KMS-11 (cell line): Measurements from ENCODE around the gene ZNF697.
"Not testable (repeated sequence)": the region's sequence is repeated elsewhere in the genome, so short reads cannot be mapped to it uniquely, and the experiment has no call there.

Source experiments
- H2AFZ ChIP-seq: fragments of 200-600 bp; sonication (generic); 2 replicates; pipeline ENCODE4 v1.6.1; 2016; ENCODE audit warnings: antibody characterized with exemption, mixed run types, low read depth
- H3K27ac ChIP-seq: fragments of 200-600 bp; sonication (generic); 2 replicates; pipeline ENCODE4 v1.6.1; 2016; ENCODE audit warnings: mild to moderate bottlenecking, mixed run types
- H3K27me3 ChIP-seq: fragments of 200-600 bp; sonication (generic); 2 replicates; pipeline ENCODE4 v1.6.1; 2017; ENCODE audit warnings: mild to moderate bottlenecking, low read depth, mixed run types, moderate library complexity; ENCODE audit not compliant: insufficient read depth
- H3K36me3 ChIP-seq: fragments of 200-600 bp; sonication (generic); 2 replicates; pipeline ENCODE4 v1.6.1; 2017; ENCODE audit warnings: mild to moderate bottlenecking, mixed run types; ENCODE audit not compliant: insufficient read depth
- H3K4me1 ChIP-seq: fragments of 200-600 bp; sonication (generic); 2 replicates; pipeline ENCODE4 v1.6.1; 2016; ENCODE audit warnings: mild to moderate bottlenecking, low read depth, mixed run types; ENCODE audit not compliant: poor library complexity, severe bottlenecking
- H3K4me2 ChIP-seq: fragments of 200-600 bp; sonication (generic); 2 replicates; pipeline ENCODE4 v1.7.0; 2016; ENCODE audit warnings: mild to moderate bottlenecking, mixed run types
- H3K4me3 ChIP-seq: fragments of 200-600 bp; sonication (generic); IDR thresholded peaks from 2 replicates; pipeline ENCODE4 v1.6.1; 2017; ENCODE audit warnings: low read depth, low read length, mixed read lengths; ENCODE audit not compliant: insufficient read depth
- H3K79me2 ChIP-seq: fragments of 200-600 bp; sonication (generic); 2 replicates; pipeline ENCODE4 v1.6.1; 2016; ENCODE audit warnings: low read depth, mixed run types; ENCODE audit not compliant: insufficient read depth
- H3K9ac ChIP-seq: fragments of 200-600 bp; sonication (generic); 2 replicates; pipeline ENCODE4 v1.6.1; 2016; ENCODE audit warnings: mild to moderate bottlenecking, mixed run types
- H4K20me1 ChIP-seq: fragments of 200-600 bp; sonication (generic); 2 replicates; pipeline ENCODE4 v1.6.1; 2016; ENCODE audit warnings: mild to moderate bottlenecking, mixed run types; ENCODE audit not compliant: insufficient read depth
- TF ChIP-seq, protein P1 (sequence below): fragments of 200-600 bp; sonication (generic); conservative IDR thresholded peaks from 2 replicates; pipeline ENCODE4 v1.6.1; 2017; ENCODE audit warnings: low read depth, mild to moderate bottlenecking, antibody characterized with exemption, low read length, moderate library complexity, mixed read lengths

ZNF697 gene

GRCh38 chr1:119621705-119622104, 26.4 kb downstream of the ZNF697 start:
- Histone ChIP-seq H3K4me2 (no peak overlapping the region), H3K4me1 (no peaks in the 10 kb centered on the region), H4K20me1 (no peaks in the 10 kb centered on the region), H3K79me2 (no peaks in the 10 kb centered on the region), H2AFZ (no peak overlapping the region), H3K27me3 (no peaks in the 10 kb centered on the region), H3K4me3 (no peak overlapping the region), H3K27ac (no peak overlapping the region), H3K9ac (no peak overlapping the region), H3K36me3 (no peaks in the 10 kb centered on the region)
- TF ChIP-seq, protein P1, sequence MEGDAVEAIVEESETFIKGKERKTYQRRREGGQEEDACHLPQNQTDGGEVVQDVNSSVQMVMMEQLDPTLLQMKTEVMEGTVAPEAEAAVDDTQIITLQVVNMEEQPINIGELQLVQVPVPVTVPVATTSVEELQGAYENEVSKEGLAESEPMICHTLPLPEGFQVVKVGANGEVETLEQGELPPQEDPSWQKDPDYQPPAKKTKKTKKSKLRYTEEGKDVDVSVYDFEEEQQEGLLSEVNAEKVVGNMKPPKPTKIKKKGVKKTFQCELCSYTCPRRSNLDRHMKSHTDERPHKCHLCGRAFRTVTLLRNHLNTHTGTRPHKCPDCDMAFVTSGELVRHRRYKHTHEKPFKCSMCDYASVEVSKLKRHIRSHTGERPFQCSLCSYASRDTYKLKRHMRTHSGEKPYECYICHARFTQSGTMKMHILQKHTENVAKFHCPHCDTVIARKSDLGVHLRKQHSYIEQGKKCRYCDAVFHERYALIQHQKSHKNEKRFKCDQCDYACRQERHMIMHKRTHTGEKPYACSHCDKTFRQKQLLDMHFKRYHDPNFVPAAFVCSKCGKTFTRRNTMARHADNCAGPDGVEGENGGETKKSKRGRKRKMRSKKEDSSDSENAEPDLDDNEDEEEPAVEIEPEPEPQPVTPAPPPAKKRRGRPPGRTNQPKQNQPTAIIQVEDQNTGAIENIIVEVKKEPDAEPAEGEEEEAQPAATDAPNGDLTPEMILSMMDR = no peak

GRCh38 chr1:119617751-119618691, 30.0 kb downstream of the ZNF697 start:
- no peak overlapping the region for H3K4me3 ChIP-seq
- H3K9ac ChIP-seq = no peak overlapping the region
- H3K4me2 ChIP-seq = no peak overlapping the region
- H3K27ac ChIP-seq = no peak overlapping the region
- H4K20me1 ChIP-seq = no peaks in the 10 kb centered on the region
- no peak overlapping the region for H2AFZ ChIP-seq
- H3K4me1 ChIP-seq = no peaks in the 10 kb centered on the region
- H3K79me2 ChIP-seq = no peaks in the 10 kb centered on the region
- H3K27me3 ChIP-seq = no peaks in the 10 kb centered on the region
- H3K36me3 ChIP-seq = no peaks in the 10 kb centered on the region
- TF ChIP-seq, protein P1 = no peak

DNA sequence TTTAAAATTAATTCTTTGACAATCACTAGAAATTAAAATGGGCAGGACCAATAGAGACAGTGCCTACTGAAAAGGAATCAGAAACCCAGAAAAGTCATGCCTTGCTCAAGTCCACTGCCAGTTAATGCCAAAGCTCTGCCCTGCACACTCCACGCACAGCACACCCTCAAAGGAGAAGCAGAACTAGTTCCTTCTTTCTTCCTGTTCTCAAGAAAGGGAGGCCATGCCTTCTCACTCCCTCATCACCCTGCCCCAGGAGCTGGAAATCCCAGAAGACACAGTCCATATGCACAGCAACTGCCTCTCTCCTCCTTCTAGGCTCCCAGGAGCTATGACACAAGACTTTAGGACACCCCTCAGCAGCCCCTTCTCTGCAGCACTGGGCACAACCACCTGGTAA, 31.3 kb downstream of the ZNF697 start:
- not testable (repeated sequence) for H3K4me2 ChIP-seq, H4K20me1 ChIP-seq

DNA sequence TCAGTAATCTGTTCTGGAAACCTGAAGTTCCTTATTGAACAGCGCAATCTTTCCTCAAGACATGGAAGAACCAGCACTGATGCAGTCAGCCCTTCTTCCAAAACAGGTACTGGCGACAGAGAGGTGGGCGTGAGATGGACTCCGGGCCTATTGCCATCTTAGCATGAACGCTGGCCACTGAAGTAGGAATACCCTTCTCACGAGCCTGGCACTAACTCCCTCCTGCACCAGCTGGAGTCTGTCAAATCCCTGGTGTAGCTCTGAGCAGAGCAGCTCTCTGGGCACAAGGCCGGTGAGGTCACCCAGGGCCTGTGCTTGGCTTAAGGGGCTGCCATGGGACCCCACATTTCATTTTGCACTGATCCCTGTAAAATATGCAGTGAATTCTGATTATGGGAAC, 33.0 kb downstream of the ZNF697 start:
- H3K36me3 ChIP-seq, H3K4me1 ChIP-seq, H3K4me2 ChIP-seq, H4K20me1 ChIP-seq, H3K27me3 ChIP-seq, H2AFZ ChIP-seq, H3K27ac ChIP-seq, H3K9ac ChIP-seq, H3K4me3 ChIP-seq, H3K79me2 ChIP-seq: not testable (repeated sequence)

More for the DNA sequence above, 31.3 kb downstream of the ZNF697 start:
- H3K27me3 ChIP-seq, H3K4me1 ChIP-seq, H3K27ac ChIP-seq, H3K4me3 ChIP-seq, H3K79me2 ChIP-seq, H2AFZ ChIP-seq, H3K36me3 ChIP-seq, H3K9ac ChIP-seq: not testable (repeated sequence)

- H3K27me3 ChIP-seq = no peaks in the 10 kb centered on the region
- H3K79me2 ChIP-seq = no peaks in the 10 kb centered on the region
- TF ChIP-seq, protein P1 = peak; percentile 64
- no peak overlapping the region for H3K4me3 ChIP-seq
- H3K36me3 ChIP-seq = no peaks in the 10 kb centered on the region
- H2AFZ ChIP-seq = no peak overlapping the region
- no peaks in the 10 kb centered on the region for H4K20me1 ChIP-seq
- no peaks in the 10 kb centered on the region for H3K4me1 ChIP-seq
- no peak overlapping the region for H3K4me2 ChIP-seq
- H3K9ac ChIP-seq = no peak overlapping the region
- H3K27ac ChIP-seq = no peak overlapping the region
Observed at GRCh38 chr1:119613769-119614720, 34.0 kb downstream of the ZNF697 start.
